ENCODE measurements around the gene HES3.

DNA sequence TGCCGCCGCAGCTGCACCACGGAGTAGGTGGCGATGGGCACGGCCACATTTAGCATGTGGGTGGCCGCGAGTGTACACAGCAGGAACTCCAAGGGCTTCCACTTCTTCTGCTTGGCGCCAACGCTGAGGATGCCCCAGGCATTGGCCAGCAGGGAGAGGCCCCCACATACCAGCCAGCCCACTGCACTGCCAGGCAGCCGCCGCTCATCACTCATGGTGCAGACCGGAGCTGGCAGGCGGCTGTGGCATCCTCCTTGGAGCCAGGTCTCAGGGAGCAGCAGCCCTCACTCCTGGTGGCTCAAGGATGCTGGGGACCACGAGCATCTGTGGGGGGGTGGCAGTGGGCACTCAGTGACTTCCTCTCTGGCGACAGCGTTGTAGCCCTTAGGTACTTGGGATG lies 10.7 kb downstream of the HES3 start:
- TF ChIP-seq CTCF (IDR thresholded peaks at IDR 0.05; ENCODE audit: low read depth, low read length, poor library complexity, severe bottlenecking) = no peak
- TF ChIP-seq EZH2phosphoT487 (IDR thresholded peaks at IDR 0.05; ENCODE audit: borderline replicate concordance, low read length) = no peak

Data from DOHH2 (cell line).